GM13977 (cell line): ENCODE results near the gene HSD17B11.
"Not testable (repeated sequence)": the region's sequence is repeated elsewhere in the genome, so short reads cannot be mapped to it uniquely, and the experiment has no call there.

Experiments used
- DNase-seq: peaks from one replicate; pipeline ENCODE4 v3.0.0; 2012; ENCODE audit warnings: low spot score
- in situ Hi-C: fragments of 300-500 bp; cut with MboI; formaldehyde crosslinking; loops from one replicate; pipeline ENCODE4 v1.12.0; 2022; ENCODE audit warnings: low sequenced_read_pairs, low pct_unique_long_range_greater_than_20kb, mixed read lengths, inconsistent platforms; ENCODE audit not compliant: unreplicated experiment
- TF ChIP-seq, protein P1 (sequence below): IDR thresholded peaks from 2 replicates; pipeline ENCODE4 v1.5.1; 2012; ENCODE audit warnings: mild to moderate bottlenecking, control low read depth; ENCODE audit not compliant: insufficient read depth; ENCODE audit errors: extremely low read depth, missing control alignments

The HSD17B11 gene

DNA sequence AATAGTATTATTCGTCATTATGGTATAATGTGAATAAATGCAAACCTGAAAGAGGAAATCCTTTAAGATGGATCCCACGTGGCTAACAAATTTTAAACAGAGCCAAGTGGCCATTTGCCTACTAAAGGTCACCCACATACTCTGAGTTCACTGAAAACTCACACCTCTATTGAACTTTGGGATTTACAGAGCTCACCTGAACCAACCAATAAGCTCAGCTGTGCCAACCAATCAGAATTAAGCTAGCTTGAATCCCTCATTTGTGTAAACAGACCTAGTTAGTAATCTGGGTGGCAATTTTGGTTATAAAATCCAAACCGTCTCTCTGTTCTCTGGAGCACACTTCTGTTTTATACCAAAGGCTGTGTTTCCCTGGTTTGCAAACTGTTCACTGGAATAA is 26.0 kb upstream of the HSD17B11 start:
- TF ChIP-seq, protein P1, sequence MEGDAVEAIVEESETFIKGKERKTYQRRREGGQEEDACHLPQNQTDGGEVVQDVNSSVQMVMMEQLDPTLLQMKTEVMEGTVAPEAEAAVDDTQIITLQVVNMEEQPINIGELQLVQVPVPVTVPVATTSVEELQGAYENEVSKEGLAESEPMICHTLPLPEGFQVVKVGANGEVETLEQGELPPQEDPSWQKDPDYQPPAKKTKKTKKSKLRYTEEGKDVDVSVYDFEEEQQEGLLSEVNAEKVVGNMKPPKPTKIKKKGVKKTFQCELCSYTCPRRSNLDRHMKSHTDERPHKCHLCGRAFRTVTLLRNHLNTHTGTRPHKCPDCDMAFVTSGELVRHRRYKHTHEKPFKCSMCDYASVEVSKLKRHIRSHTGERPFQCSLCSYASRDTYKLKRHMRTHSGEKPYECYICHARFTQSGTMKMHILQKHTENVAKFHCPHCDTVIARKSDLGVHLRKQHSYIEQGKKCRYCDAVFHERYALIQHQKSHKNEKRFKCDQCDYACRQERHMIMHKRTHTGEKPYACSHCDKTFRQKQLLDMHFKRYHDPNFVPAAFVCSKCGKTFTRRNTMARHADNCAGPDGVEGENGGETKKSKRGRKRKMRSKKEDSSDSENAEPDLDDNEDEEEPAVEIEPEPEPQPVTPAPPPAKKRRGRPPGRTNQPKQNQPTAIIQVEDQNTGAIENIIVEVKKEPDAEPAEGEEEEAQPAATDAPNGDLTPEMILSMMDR = no peak
- no peak for DNase-seq
- in situ Hi-C loops = no loop called here

DNA sequence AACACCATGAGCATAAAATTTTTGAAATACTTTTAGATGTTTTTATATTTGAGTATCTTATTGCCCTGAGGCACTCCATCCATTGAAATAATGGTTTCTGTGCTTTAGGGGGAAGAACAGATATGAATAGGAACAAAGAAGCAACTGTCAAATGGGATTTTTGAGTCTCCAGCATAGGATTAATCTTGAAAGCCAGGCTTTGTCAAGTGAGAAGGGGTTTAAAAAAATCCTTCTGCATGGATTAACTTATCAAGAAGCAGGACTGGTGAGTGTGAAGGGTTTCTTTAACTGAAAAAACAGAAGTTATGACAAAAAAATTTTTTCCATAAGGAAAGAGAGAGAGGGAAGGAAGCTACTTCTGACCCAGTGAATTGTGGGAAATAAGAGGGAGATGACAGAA is 23.8 kb upstream of the HSD17B11 start:
- no peak for DNase-seq
- in situ Hi-C loops = no loop called here

DNA sequence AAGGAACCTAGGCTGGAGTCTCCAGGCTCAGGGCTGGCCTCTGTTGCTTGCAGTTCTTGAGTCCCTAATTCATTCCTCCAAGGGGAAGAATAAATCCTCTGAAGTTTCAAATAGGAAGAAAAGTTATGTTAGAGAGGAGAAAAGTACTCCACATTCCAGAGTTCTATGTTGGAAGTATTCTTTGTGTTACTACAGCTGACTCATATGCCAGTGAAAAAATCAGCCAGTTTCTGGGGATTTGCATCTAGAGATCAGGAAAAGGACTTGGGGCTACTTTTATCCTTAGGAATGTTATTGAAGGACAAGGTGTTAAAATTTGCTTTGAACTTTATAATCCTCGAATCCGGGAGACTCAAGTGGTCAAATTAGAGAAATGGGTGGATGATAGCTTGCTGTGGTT is 19.7 kb upstream of the HSD17B11 start:
- DNase-seq = no peak
- in situ Hi-C loops = no loop called here
- TF ChIP-seq, protein P1 = no peak

More for the DNA sequence above, 23.8 kb upstream of the HSD17B11 start:
- TF ChIP-seq, protein P1 = no peak

- in situ Hi-C loops = no loop called here
- TF ChIP-seq, protein P1 = no peak
- DNase-seq = no peak
These were observed 19.2 kb upstream of the HSD17B11 start for GRCh38 chr4:87410157-87410556.

DNA sequence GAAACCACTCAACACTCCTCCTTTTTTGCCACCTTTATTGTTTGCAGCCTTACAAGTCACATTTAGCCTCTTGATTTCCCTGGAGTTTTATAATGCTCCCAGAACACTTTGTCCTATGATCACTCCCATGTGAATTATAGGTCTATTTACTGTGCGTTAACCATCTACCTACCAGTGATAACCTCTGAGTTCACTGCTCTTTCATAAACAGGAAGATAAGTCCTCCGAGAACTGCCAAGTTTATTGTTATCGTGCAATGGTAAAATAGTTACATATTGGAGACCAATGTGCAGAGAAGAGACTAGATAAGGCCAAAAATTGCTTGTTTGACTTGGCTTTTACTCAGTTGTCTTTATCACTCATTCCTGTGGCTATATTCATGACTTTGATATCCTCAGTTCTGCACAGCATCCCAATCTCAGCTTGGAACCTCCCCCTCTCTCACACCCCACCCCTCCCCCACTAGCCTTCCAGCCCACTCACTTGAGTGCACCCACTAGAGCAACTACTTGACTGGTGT is 18.5 kb upstream of the HSD17B11 start:
- no peak for DNase-seq
- in situ Hi-C loops = no loop called here
- TF ChIP-seq, protein P1 = no peak

GRCh38 chr4:87406902-87407301 is 15.9 kb upstream of the HSD17B11 start:
- in situ Hi-C loops = not testable (repeated sequence)

GRCh38 chr4:87406462-87406861 is 15.5 kb upstream of the HSD17B11 start:
- TF ChIP-seq, protein P1 = no peak
- in situ Hi-C loops = no loop called here
- DNase-seq = no peak

More at GRCh38 chr4:87406902-87407301, 15.9 kb upstream of the HSD17B11 start:
- not testable (repeated sequence) for DNase-seq
